KMS-11 (cell line): ENCODE data around the gene KRTAP9-9.
"Not testable (repeated sequence)": the region's sequence is repeated elsewhere in the genome, so short reads cannot be mapped to it uniquely, and the experiment has no call there.

Experiments used
- H2AFZ ChIP-seq: fragments of 200-600 bp; sonication (generic); 2 replicates; pipeline ENCODE4 v1.6.1; 2016; ENCODE audit warnings: antibody characterized with exemption, mixed run types, low read depth
- H3K27ac ChIP-seq: fragments of 200-600 bp; sonication (generic); 2 replicates; pipeline ENCODE4 v1.6.1; 2016; ENCODE audit warnings: mild to moderate bottlenecking, mixed run types
- H3K27me3 ChIP-seq: fragments of 200-600 bp; sonication (generic); 2 replicates; pipeline ENCODE4 v1.6.1; 2017; ENCODE audit warnings: mild to moderate bottlenecking, low read depth, mixed run types, moderate library complexity; ENCODE audit not compliant: insufficient read depth
- H3K36me3 ChIP-seq: fragments of 200-600 bp; sonication (generic); 2 replicates; pipeline ENCODE4 v1.6.1; 2017; ENCODE audit warnings: mild to moderate bottlenecking, mixed run types; ENCODE audit not compliant: insufficient read depth
- H3K4me1 ChIP-seq: fragments of 200-600 bp; sonication (generic); 2 replicates; pipeline ENCODE4 v1.6.1; 2016; ENCODE audit warnings: mild to moderate bottlenecking, low read depth, mixed run types; ENCODE audit not compliant: poor library complexity, severe bottlenecking
- H3K4me2 ChIP-seq: fragments of 200-600 bp; sonication (generic); 2 replicates; pipeline ENCODE4 v1.7.0; 2016; ENCODE audit warnings: mild to moderate bottlenecking, mixed run types
- H3K4me3 ChIP-seq: fragments of 200-600 bp; sonication (generic); IDR thresholded peaks from 2 replicates; pipeline ENCODE4 v1.6.1; 2017; ENCODE audit warnings: low read depth, low read length, mixed read lengths; ENCODE audit not compliant: insufficient read depth
- H3K79me2 ChIP-seq: fragments of 200-600 bp; sonication (generic); 2 replicates; pipeline ENCODE4 v1.6.1; 2016; ENCODE audit warnings: low read depth, mixed run types; ENCODE audit not compliant: insufficient read depth
- H3K9ac ChIP-seq: fragments of 200-600 bp; sonication (generic); 2 replicates; pipeline ENCODE4 v1.6.1; 2016; ENCODE audit warnings: mild to moderate bottlenecking, mixed run types
- H4K20me1 ChIP-seq: fragments of 200-600 bp; sonication (generic); 2 replicates; pipeline ENCODE4 v1.6.1; 2016; ENCODE audit warnings: mild to moderate bottlenecking, mixed run types; ENCODE audit not compliant: insufficient read depth
- TF ChIP-seq, protein P1 (sequence below): fragments of 200-600 bp; sonication (generic); conservative IDR thresholded peaks from 2 replicates; pipeline ENCODE4 v1.6.1; 2017; ENCODE audit warnings: low read depth, mild to moderate bottlenecking, antibody characterized with exemption, low read length, moderate library complexity, mixed read lengths

KRTAP9-9 gene

DNA sequence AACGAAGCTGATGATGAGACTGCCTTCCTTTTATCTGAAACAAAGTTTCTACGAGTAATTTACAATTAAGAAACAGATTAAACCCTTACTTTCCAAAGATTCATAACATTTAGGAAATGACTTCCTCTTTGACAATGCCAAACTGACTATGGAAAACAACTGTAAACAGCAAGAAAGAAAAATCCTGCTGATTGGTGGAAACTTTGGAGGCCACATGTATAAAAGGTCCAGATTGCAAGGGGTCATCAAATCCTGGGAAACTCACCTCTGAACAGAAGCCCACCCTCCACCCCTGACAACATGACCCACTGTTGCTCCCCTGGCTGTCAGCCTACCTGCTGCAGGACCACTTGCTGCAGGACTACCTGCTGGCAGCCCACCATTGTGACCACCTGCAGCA lies 9.9 kb downstream of the KRTAP9-9 start, which contains the start of gene KRTAP9-6:
TSS of gene KRTAP9-6 (plus strand) at position 301 of the 400 bp plus-strand sequence. CDS start at position 301, 0 bp downstream.
- H3K27me3 ChIP-seq: no peaks in the 10 kb centered on the region
- H2AFZ ChIP-seq: no peak within 1 kb of the TSS
- no peak within 1 kb of the TSS for H3K4me2 ChIP-seq
- H4K20me1 ChIP-seq: no peaks in the 10 kb centered on the region
- no peak within 1 kb of the TSS for H3K27ac ChIP-seq
- H3K4me3 ChIP-seq: no peak within 1 kb of the TSS
- H3K9ac ChIP-seq: no peak within 1 kb of the TSS
- no peaks in the 10 kb centered on the region for H3K4me1 ChIP-seq
- no peaks in the 10 kb centered on the region for H3K79me2 ChIP-seq
- TF ChIP-seq, protein P1, sequence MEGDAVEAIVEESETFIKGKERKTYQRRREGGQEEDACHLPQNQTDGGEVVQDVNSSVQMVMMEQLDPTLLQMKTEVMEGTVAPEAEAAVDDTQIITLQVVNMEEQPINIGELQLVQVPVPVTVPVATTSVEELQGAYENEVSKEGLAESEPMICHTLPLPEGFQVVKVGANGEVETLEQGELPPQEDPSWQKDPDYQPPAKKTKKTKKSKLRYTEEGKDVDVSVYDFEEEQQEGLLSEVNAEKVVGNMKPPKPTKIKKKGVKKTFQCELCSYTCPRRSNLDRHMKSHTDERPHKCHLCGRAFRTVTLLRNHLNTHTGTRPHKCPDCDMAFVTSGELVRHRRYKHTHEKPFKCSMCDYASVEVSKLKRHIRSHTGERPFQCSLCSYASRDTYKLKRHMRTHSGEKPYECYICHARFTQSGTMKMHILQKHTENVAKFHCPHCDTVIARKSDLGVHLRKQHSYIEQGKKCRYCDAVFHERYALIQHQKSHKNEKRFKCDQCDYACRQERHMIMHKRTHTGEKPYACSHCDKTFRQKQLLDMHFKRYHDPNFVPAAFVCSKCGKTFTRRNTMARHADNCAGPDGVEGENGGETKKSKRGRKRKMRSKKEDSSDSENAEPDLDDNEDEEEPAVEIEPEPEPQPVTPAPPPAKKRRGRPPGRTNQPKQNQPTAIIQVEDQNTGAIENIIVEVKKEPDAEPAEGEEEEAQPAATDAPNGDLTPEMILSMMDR: no peak
- H3K36me3 ChIP-seq: no peaks in the 10 kb centered on the region

DNA sequence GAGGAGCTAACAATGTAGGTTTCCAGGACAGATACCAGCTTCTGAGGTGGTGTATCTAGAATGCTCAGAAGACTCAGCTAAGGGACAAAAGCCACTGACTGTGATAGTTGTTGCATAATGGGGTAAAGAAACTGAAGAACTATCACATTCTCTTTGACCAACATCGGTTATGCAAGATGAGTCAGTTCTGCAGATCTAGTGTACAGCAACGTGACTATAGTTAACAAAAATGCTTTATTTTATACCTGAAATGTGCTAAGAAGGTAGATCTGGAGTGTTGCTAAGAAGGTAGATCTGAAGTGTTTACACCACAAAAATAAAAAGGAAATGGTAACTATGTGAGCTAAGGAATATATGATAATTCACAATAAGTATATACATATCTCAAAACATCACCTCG lies 12.5 kb downstream of the KRTAP9-9 start:
- H3K9ac ChIP-seq: no peak overlapping the region
- H3K4me2 ChIP-seq: no peak overlapping the region
- H3K79me2 ChIP-seq: no peaks in the 10 kb centered on the region
- H3K4me3 ChIP-seq: no peak overlapping the region
- TF ChIP-seq, protein P1: no peak
- H3K36me3 ChIP-seq: no peaks in the 10 kb centered on the region
- no peak overlapping the region for H2AFZ ChIP-seq
- no peaks in the 10 kb centered on the region for H4K20me1 ChIP-seq
- no peaks in the 10 kb centered on the region for H3K4me1 ChIP-seq
- no peak overlapping the region for H3K27ac ChIP-seq
- no peaks in the 10 kb centered on the region for H3K27me3 ChIP-seq

DNA sequence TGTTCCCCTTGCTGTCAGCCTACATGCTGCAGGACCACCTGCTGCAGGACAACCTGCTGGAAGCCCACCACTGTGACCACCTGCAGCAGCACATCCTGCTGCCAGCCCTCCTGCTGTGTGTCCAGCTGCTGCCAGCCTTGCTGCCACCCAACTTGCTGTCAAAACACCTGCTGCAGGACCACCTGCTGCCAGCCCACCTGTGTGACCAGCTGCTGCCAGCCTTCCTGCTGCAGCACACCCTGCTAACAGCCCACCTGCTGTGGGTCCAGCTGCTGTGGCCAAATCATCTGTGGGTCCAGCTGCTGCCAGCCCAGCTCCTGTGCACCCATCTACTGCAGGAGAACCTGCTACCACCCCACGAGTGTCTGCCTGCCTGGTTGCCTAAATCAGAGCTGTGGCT lies 16.1 kb downstream of the KRTAP9-9 start:
- not testable (repeated sequence) for H3K4me3 ChIP-seq, H3K4me1 ChIP-seq, H3K4me2 ChIP-seq, H3K9ac ChIP-seq, H3K79me2 ChIP-seq, H3K36me3 ChIP-seq, H2AFZ ChIP-seq, H4K20me1 ChIP-seq, H3K27ac ChIP-seq, H3K27me3 ChIP-seq

DNA sequence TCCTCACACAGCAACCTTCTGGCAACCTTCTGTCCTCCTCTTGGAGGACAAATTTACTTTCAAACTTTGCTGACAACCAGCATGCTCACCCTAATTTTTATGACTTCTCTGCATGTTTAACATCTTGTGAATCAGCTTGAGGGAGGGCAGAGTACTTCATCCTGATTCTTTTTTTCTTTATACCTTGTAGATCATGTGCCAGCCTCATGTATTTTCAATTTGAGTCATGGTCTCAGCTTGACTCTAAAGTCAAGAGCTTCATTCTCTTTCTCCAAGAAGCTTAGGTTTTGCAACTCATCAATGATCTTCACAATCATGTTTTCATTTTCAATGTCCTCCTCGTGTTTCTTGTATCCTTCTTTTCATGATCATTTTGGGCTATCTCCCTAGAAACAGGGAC lies 16.7 kb downstream of the KRTAP9-9 start:
- Histone ChIP-seq H3K27ac (no peak overlapping the region), H3K4me3 (no peak overlapping the region), H3K9ac (no peak overlapping the region), H2AFZ (no peak overlapping the region), H4K20me1 (no peaks in the 10 kb centered on the region), H3K27me3 (no peaks in the 10 kb centered on the region), H3K79me2 (no peaks in the 10 kb centered on the region), H3K36me3 (no peaks in the 10 kb centered on the region), H3K4me1 (no peaks in the 10 kb centered on the region), H3K4me2 (no peak overlapping the region)
- TF ChIP-seq, protein P1: no peak

DNA sequence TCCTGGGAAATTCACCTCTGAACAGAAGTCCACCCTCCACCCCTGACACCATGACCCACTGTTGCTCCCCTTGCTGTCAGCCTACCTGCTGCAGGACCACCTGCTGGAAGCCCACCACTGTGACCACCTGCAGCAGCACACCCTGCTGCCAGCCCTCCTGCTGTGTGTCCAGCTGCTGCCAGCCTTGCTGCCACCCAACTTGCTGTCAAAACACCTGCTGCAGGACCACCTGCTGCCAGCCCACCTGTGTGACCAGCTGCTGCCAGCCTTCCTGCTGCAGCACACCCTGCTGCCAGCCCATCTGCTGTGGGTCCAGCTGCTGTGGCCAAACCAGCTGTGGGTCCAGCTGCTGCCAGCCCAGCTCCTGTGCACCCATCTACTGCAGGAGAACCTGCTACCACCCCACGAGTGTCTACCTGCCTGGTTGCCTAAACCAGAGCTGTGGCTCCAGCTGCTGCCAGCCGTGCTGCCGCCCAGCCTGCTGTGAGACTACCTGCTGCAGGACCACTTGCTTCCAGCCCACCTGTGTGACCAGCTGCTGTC lies 20.5 kb downstream of the KRTAP9-9 start, which contains the start of gene KRTAP9-7:
TSS of gene KRTAP9-7 (plus strand) at position 51 of the 543 bp plus-strand sequence. CDS start at position 51, 0 bp downstream.
- H3K27ac ChIP-seq, H3K4me3 ChIP-seq, H3K9ac ChIP-seq, H3K4me1 ChIP-seq, H3K79me2 ChIP-seq, H3K27me3 ChIP-seq, H3K4me2 ChIP-seq, H3K36me3 ChIP-seq, H4K20me1 ChIP-seq, H2AFZ ChIP-seq: not testable (repeated sequence)
